AG04449 (cell line): ENCODE results near the gene UBFD1.
A peak's percentile ranks its signal among the peaks of the same experiment; 100 is the strongest.

Experiments used
- CTCF ChIA-PET: fragments of 350-600 bp; formaldehyde crosslinking; extraction: SDS; loops from one replicate; lab custom pipeline; 2021; ENCODE audit warnings: antibody characterized with exemption; lab: Yijun Ruan, JAX
- POLR2A ChIA-PET: fragments of 400-600, 350-600 bp; formaldehyde crosslinking; extraction: SDS; loops from one replicate; lab custom pipeline; 2020; ENCODE audit warnings: antibody characterized with exemption, inconsistent platforms; lab: Yijun Ruan, JAX
- DNase-seq: peaks from one replicate; pipeline ENCODE4 v3.0.0-alpha.2; 2010; ENCODE audit warnings: low read depth, low spot score
- H3K4me3 ChIP-seq: 2 replicates; pipeline ENCODE4 v1.5.1; 2011; ENCODE audit warnings: low read depth, mild to moderate bottlenecking, control low read depth, low read length
- TF ChIP-seq, protein P1 (sequence below): IDR thresholded peaks from one replicate; pipeline ENCODE4 v1.5.1; 2011; ENCODE audit warnings: mild to moderate bottlenecking, moderate library complexity, low read length, control low read depth, inconsistent platforms; ENCODE audit not compliant: insufficient read depth; ENCODE audit errors: missing control alignments

The UBFD1 gene

DNA sequence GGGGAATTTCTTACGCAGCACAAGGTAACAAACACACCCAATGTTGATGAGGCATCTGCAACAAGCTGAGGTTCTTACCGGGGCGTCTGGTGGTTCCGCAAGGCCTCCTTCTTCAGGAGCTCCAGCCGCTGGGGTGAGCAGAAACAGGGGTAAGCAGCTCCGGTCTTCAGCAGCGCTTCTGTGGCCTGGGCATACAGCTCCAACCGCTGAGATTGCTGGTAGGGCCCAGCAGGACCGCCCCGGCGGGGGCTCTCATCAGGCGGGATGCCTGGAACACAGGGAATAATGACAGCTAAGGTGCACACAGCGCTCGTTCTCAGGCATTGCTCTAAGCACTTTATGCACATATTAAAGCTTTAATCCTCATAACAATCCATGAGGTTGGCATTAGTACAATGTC lies 13.1 kb upstream of the UBFD1 start:
- CTCF ChIA-PET, result interaction anchor here (1.9 to 3.6 kb wide), 2 partner anchors 10 to 12 kb away, joined by 5 to 21 read pairs; partner anchors contain the start of genes EARS2 and UBFD1
- H3K4me3 ChIP-seq, result no peak overlapping the region
- no peak for DNase-seq
- POLR2A ChIA-PET, result no interaction called here
- TF ChIP-seq, protein P1, sequence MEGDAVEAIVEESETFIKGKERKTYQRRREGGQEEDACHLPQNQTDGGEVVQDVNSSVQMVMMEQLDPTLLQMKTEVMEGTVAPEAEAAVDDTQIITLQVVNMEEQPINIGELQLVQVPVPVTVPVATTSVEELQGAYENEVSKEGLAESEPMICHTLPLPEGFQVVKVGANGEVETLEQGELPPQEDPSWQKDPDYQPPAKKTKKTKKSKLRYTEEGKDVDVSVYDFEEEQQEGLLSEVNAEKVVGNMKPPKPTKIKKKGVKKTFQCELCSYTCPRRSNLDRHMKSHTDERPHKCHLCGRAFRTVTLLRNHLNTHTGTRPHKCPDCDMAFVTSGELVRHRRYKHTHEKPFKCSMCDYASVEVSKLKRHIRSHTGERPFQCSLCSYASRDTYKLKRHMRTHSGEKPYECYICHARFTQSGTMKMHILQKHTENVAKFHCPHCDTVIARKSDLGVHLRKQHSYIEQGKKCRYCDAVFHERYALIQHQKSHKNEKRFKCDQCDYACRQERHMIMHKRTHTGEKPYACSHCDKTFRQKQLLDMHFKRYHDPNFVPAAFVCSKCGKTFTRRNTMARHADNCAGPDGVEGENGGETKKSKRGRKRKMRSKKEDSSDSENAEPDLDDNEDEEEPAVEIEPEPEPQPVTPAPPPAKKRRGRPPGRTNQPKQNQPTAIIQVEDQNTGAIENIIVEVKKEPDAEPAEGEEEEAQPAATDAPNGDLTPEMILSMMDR, result no peak

DNA sequence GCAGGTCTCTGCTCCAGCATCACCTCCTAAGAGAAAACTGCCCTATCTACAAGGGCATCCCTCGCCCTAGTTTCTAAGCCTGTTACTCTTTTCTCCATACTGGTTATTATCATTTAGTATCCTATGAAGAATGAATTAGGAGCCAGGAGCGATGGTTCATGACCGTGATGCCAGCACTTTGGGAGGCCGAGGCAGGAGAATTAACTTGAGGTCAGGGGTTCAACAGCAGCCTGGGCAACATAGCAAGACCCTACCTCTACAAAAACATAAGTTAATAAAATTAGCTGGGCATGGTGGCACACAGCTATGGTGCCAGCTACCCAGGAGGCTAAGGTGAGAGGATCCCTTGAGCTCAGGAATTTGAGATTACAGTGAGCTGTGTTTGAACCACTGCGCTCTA lies 7.6 kb upstream of the UBFD1 start:
- POLR2A ChIA-PET, result no interaction called here
- CTCF ChIA-PET, result no interaction called here
- H3K4me3 ChIP-seq, result no peak overlapping the region
- DNase-seq, result no peak
- TF ChIP-seq, protein P1, result no peak

DNA sequence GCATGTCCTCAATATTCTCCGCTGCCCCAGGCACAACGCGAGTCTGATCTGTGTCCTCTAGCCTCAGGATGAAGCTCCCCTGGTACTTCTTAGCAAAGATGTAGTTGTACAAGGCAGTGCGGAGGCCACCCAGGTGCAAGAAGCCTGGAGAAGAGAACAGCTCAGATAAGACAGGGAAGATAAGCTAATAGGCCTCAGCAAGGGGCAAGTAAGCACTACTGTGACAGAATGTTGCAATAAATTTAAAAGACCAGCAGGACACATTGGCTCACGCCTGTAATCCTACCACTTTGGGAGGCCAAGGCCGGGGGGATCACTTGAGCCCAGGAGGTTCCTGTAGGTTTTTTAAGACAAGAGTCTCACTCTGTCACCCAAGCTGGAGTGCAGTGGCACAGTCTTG lies 5.4 kb upstream of the UBFD1 start:
- CTCF ChIA-PET, result no interaction called here
- DNase-seq, result no peak
- POLR2A ChIA-PET, result no interaction called here
- H3K4me3 ChIP-seq, result no peak overlapping the region
- TF ChIP-seq, protein P1, result no peak

DNA sequence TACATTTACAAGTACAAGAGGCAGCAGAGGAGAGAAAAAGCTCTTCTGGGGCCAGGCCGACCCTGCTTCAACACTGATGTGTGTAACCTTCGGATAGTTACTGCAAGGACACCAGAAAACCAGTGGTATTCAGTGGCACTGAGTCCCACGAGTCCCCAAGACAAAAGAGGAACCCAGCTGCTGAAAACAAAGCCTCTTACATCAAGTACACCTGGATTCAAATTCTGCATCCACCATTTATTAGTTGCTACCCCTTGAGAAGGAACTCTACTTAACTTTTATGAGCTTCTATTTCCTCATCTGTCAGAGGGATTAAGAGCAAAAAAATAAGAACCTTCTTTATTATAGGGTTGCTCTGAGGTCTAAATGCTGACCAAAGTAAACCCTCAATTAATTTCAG lies 3.0 kb upstream of the UBFD1 start:
- no peak for DNase-seq
- POLR2A ChIA-PET, result interaction anchor here (0.7 kb wide), 1 partner anchor 1262 kb away, joined by 3 read pairs; no protein-coding TSS in a partner anchor
- no peak overlapping the region for H3K4me3 ChIP-seq
- TF ChIP-seq, protein P1, result no peak
- CTCF ChIA-PET, result interaction anchor here (0.8 to 1.7 kb wide), 5 partner anchors 9 to 42 kb away, joined by 3 to 5 read pairs (median 4); partner anchors contain the start of gene NDUFAB1

DNA sequence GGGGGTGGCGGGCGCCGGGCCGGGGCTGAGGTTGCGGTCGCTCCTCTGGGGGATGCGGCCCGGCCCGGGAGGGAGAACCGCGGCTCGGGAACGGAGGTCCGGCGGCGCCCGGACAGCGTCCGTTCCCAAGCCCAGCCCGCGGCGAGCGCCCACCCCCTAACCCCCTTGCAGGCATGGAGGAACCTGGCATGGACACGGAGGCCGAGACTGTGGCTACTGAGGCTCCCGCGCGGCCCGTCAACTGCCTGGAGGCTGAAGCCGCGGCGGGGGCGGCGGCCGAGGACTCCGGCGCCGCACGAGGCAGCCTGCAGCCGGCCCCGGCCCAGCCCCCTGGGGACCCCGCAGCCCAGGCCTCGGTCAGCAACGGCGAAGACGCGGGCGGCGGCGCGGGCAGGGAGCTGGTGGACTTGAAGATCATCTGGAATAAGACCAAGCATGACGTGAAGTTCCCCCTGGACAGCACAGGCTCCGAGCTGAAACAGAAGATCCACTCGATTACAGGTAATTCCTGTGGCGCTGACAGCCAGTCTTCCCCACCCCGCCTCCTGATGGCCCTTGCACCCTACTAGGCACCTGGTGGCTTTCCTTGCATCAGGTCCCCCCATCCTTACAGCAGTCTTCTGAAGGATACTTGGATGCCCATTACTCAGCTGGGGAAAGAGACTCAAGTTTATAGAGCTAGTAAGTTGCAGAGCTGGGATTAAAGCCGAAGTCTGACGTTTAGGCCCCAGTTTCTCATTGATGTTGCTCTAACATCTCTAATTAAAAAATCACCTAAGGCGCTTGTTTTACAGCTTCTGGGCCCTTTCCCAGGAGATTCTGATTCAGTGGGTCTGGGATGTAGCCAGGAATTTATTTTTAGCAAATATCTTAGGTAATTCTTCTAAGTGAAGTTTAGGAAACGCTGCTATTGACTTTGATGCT lies 514 bp downstream of the UBFD1 start:
- CTCF ChIA-PET, result interaction anchor here (0.6 to 3.1 kb wide), 20 partner anchors 9 to 375 kb away, joined by 3 to 21 read pairs (median 5); partner anchors contain the start of genes GGA2 and NDUFAB1

More for the DNA sequence above, 514 bp downstream of the UBFD1 start:
- DNase-seq, result no peak
- TF ChIP-seq, protein P1, result no peak
- H3K4me3 ChIP-seq, result peak overlapping the region; percentile 96
- POLR2A ChIA-PET, result interaction anchor here (0.6 to 1.5 kb wide), 9 partner anchors 11 to 1581 kb away, joined by 3 to 6 read pairs (median 3); no protein-coding TSS in a partner anchor
